Raji (cell line): ENCODE results near the gene SLC25A29.

Experiments used
- POLR2A ChIP-seq: IDR thresholded peaks from 2 replicates; pipeline ENCODE4 v1.6.1; 2011; ENCODE audit warnings: low read depth, low read length, control low read depth; ENCODE audit not compliant: insufficient read depth

SLC25A29 gene

GRCh38 chr14:100323121-100323941 lies 17.1 kb upstream of the SLC25A29 start, which contains the start of gene SLC25A47:
Gene SLC25A47 (plus strand): TSS chr14:100323339. CDS start chr14:100323415, 76 bp downstream.
- TF ChIP-seq POLR2A: no peak

GRCh38 chr14:100322138-100322957 lies 16.1 kb upstream of the SLC25A29 start:
- TF ChIP-seq POLR2A: no peak

- no peak for TF ChIP-seq POLR2A
Observed at GRCh38 chr14:100321473-100322137, 15.4 kb upstream of the SLC25A29 start.

DNA sequence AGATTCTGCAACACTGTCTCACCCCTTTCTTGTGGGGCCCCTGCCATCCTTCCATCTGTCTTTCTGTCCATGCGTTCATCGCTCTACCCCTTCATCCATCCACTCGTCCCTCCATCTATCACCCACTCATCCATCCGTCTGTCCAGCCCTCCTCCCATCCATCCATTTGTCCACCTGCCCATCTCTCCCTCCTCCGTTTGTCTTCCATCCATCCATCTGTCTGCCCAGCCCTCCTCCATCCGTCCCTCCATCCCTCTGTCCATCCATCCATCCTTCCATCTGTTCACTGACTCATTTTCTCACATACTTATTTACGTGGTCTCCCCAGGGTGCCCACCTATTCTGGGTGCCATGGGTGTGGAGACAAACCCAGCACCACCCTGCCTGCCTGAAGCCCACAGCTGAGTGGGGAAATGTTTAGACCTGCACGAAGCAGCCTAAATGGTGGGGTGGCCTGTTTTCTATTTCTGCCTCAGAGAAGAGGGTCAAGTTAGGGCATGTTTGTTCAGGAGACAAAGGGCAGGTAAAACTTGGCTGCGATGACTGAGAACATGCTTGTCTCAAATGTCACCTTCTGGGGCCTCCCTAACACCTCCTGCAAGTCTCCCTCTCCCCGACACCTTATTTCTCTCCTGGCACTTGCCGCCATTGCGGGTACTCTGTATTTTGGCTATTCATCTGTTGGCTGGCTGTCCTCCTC lies 14.1 kb upstream of the SLC25A29 start:
- TF ChIP-seq POLR2A: no peak

- TF ChIP-seq POLR2A: no peak
Observed at GRCh38 chr14:100317912-100318808, 11.9 kb upstream of the SLC25A29 start.

GRCh38 chr14:100317389-100317788 lies 11.1 kb upstream of the SLC25A29 start:
- TF ChIP-seq POLR2A: no peak

GRCh38 chr14:100314724-100315123 lies 8.5 kb upstream of the SLC25A29 start:
- TF ChIP-seq POLR2A: no peak

DNA sequence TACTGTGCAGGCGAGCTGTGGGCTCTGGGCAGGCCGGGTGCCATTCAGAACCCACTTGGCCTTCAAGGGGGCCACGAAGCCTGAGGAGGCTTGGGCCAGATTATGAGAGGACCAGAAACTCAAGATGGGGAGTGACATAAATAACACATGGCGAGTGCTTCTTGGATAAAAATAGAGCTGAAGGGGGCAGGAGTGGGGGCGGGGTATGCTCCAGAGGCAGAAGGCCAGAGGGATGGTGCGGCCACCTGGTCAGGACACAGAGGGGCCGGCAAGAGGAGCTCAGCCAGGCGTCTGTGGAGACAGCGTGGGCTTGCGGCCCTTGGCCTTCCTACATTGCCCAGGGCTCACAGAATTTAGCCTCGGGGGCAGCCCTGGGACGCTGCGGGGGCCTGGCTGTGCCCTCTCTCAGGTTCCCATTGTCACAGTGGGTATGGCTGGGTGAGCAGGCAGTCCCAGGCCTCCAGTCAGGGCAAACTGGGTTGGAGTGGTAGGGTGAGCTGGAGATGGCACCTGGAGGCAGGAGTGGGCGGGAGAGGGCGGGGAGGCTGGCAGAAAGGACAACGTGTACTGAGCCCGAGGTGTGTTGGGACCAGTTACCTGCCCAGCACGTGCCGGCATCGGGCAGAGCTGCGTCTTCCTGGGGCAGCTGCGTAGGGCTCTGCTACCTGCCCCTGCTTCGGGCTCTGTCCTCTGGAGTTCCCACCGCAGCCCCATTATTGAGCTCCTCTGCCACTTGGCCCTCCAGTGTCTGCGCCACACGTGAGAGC lies 7.4 kb upstream of the SLC25A29 start:
- TF ChIP-seq POLR2A: no peak

DNA sequence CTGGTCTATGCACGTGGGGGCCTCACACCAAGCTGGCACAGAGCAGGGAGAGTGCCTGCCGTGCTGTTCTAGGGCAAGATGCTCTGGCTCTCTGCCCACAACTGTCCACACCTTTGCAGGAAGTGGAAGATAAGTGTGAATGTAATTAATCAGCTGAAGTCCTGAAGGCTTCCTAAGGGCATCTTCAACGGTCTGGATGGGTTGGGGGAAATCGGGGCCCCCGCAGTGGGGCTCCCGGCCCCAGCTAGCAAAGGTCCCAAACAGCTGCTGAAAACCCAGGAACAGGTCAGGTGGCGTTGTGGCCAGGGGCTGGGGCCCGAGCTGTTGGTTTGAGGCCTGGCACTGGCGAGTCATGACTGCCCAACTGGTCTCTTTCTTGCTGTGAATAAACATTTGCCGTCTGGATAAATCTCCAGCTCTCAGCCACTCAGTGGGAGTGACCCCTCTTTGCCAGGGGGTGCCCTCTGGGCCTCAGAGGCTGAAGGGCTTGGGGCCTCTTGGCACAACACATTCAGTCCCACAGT lies 6.7 kb upstream of the SLC25A29 start:
- no peak for TF ChIP-seq POLR2A

DNA sequence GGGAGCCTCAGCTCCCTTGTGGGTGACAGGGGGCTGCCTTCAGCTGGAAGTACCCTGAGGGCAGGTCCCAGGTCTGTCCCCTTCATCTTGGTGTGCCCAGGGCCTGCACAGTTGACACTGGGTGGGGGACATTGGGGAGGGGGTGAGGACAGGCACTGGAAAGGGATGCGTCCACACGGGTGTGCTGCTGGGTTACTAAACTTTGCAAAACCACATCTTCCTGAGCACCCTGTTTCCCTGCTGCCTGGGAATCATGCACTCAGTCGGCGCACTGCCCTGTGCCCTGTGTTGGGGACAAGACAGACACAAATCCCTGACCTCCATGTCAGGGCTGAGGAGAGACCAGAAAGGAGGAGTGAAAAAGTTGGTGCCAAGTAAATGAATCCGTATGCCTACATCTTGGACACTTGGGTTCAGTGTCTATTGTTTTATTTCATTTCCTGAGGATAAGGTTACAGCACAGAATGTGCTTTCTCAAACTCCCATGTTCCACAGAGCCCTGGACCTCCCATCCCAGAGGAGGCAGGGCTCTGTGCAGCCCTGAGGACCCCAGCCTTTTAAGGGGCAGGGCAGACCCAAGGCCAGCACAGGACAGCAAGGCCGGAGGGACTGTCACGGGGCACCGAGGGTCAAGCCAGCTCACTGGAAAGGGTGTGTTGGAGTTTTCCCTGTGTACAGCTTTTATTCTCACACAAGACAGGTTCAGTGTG lies 2.9 kb upstream of the SLC25A29 start:
- TF ChIP-seq POLR2A: no peak

DNA sequence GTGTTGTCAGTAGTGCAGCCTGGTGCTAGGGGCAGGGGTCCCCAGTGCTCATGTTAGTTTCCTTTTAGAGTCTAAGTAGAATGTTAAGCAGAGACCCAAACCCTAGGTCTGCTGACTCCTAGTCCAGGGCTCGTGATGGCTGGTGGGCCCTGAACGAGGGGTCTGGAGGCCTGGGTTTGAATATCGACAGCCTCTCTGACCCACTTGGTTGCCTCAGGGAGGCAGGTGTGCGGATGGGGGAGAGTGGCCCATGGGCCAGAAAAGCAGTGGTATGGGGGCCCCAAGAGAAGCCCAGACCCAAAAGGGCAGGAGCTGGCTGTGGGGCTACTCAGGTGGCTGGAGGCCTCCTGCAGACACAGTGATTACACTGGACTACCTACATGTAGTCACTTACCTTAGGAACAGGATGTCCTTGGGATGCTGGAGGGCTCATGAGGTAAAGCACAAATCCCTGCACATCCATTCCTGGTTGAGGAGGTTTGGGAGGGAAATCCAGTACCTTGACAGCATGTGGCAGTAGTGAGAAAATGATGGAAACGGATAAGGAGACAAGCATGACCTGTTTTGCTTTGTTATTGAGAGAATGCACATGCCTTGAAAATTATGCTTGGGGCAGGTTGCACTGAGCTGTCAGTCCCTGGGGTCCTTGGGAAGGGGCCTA lies 1.7 kb upstream of the SLC25A29 start:
- TF ChIP-seq POLR2A: no peak
